ENCODE data around the gene ARHGEF11. TPM values are rescaled to one million over a fixed set of nuclear protein-coding genes. Genes with fewer than 3 reads are reported as not detected.

Gene ARHGEF11
- total RNA-seq, 1 donor from 2014 or later = 24.0 TPM

DNA sequence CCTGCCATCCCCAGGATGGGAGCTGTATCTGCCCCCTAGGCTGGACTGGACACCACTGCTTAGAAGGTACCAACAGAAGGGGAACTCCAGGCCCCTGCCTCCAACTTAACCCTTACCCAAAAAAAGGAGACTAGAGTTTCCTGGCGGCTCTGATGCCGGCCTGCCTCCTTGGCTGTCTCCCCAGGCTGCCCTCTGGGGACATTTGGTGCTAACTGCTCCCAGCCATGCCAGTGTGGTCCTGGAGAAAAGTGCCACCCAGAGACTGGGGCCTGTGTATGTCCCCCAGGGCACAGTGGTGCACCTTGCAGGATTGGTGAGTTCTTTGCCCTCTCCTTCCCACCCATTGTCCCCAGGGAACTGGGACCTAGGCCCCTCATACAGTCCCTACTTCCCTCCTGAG lies 133.2 kb downstream of the ARHGEF11 start:
- H3K4me3 ChIP-seq (ENCODE audit: low read length in 3 of 3) = no peak overlapping the region
- H3K27ac ChIP-seq (ENCODE audit: low read depth, low read length) = no peak overlapping the region
- no peaks in the 10 kb centered on the region for H3K9me3 ChIP-seq (ENCODE audit: control insufficient read depth in 3 of 3, low read length in 3 of 3)
- H3K36me3 ChIP-seq (ENCODE audit: control insufficient read depth in 3 of 3, insufficient read depth in 3 of 3, low read length in 3 of 3) = peaks cover 8 to 21% (median 14%) of the 10 kb centered on the region in 3 donors
- H3K27me3 ChIP-seq (ENCODE audit: control insufficient read depth in 3 of 3, insufficient read depth in 3 of 3, low read length in 3 of 3) = peaks cover 16 to 38% (median 18%) of the 10 kb centered on the region in 3 donors
- no peak overlapping the region for H3K9ac ChIP-seq (ENCODE audit: low read depth in 1 of 3, low read length in 3 of 3)
- H3K4me1 ChIP-seq (ENCODE audit: control insufficient read depth in 3 of 3, insufficient read depth in 3 of 3, low read length in 3 of 3) = peaks cover 10 to 24% (median 17%) of the 10 kb centered on the region in 3 donors

DNA sequence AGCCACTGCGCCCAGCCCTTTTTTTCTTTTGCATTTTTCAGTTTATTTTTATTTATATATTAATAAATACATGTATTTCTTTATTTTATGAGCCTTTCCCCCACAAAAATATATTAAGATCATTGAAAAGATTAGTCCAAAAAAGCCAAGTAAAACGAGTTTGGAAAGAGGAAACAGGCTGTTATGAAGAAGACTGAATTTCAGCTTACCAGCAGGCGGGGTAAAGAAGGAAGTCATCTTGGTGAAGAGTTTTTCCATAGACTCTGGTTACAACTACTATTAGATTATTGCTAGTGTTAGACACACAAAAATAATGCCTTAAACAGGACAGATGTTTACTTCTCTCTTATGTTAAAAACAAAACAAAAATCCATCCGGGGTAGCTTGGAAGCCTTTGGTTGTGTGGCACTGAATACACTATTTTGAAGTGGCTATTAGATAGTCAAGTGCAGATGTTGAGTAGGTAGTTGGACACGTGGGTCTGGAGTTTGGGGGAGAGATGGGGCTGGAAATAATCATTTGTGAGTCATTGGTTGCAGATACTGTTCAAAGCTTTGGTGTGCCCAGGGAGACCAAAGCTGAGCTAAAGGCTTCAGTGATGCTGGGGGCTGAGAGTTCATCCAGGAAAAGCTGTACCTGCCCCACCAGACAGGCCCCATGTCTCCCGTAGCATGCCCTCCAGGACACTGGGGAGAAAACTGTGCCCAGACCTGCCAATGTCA lies 133.8 kb downstream of the ARHGEF11 start:
- H3K4me1 ChIP-seq (ENCODE audit: control insufficient read depth in 3 of 3, insufficient read depth in 3 of 3, low read length in 3 of 3) = peaks cover 10 to 30% (median 23%) of the 10 kb centered on the region in 3 donors
- H3K27ac ChIP-seq (ENCODE audit: low read depth, low read length) = no peak overlapping the region
- H3K9ac ChIP-seq (ENCODE audit: low read depth in 1 of 3, low read length in 3 of 3) = no peak overlapping the region
- no peak overlapping the region for H3K4me3 ChIP-seq (ENCODE audit: low read length in 3 of 3)
- peaks cover 21 to 44% (median 24%) of the 10 kb centered on the region in 3 donors for H3K27me3 ChIP-seq (ENCODE audit: control insufficient read depth in 3 of 3, insufficient read depth in 3 of 3, low read length in 3 of 3)
- H3K9me3 ChIP-seq (ENCODE audit: control insufficient read depth in 3 of 3, low read length in 3 of 3) = no peaks in the 10 kb centered on the region
- peaks cover 11 to 24% (median 16%) of the 10 kb centered on the region in 3 donors for H3K36me3 ChIP-seq (ENCODE audit: control insufficient read depth in 3 of 3, insufficient read depth in 3 of 3, low read length in 3 of 3)

DNA sequence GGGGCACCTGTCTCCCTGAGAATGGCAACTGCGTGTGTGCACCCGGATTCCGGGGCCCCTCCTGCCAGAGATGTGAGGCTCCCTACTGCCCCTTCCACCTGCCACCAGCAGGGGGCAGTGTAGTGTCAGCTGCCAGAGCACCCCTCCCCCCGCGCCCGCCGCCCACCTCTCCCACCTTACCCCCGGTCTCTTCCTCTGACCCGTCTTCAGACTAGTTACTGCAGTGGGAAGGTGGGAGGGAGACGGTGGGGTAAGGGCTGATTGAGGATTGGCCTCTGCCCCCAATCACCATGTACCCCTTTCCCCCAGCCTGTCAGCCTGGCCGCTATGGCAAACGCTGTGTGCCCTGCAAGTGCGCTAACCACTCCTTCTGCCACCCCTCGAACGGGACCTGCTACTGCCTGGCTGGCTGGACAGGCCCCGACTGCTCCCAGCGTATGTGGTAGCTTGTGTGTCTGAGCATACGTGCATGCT lies 135.2 kb downstream of the ARHGEF11 start:
- peaks cover 28 to 52% (median 33%) of the 10 kb centered on the region in 3 donors for H3K27me3 ChIP-seq (ENCODE audit: control insufficient read depth in 3 of 3, insufficient read depth in 3 of 3, low read length in 3 of 3)
- peak overlapping the region in 1 of 3 donors; percentile 38 for H3K9ac ChIP-seq (ENCODE audit: low read depth in 1 of 3, low read length in 3 of 3)
- H3K36me3 ChIP-seq (ENCODE audit: control insufficient read depth in 3 of 3, insufficient read depth in 3 of 3, low read length in 3 of 3) = peaks cover 7 to 25% (median 17%) of the 10 kb centered on the region in 3 donors
- no peak overlapping the region for H3K4me3 ChIP-seq (ENCODE audit: low read length in 3 of 3)
- no peak overlapping the region for H3K27ac ChIP-seq (ENCODE audit: low read depth, low read length)
- H3K9me3 ChIP-seq (ENCODE audit: control insufficient read depth in 3 of 3, low read length in 3 of 3) = no peaks in the 10 kb centered on the region
- peaks cover 10 to 34% (median 32%) of the 10 kb centered on the region in 3 donors for H3K4me1 ChIP-seq (ENCODE audit: control insufficient read depth in 3 of 3, insufficient read depth in 3 of 3, low read length in 3 of 3)

DNA sequence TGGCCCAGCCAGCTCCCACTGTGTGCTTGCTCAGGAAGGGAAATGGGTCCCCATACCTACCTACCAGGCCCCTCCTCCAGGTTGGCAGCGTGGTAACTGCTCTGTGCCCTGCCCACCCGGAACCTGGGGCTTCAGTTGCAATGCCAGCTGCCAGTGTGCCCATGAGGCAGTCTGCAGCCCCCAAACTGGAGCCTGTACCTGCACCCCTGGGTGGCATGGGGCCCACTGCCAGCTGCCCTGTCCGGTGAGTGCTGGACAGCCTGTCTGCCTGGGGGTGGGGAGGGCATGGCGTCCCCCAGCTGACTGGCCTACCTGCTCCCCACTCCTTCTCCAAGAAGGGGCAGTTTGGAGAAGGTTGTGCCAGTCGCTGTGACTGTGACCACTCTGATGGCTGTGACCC lies 135.9 kb downstream of the ARHGEF11 start:
- peaks cover 4 to 21% (median 13%) of the 10 kb centered on the region in 3 donors for H3K36me3 ChIP-seq (ENCODE audit: control insufficient read depth in 3 of 3, insufficient read depth in 3 of 3, low read length in 3 of 3)
- H3K4me3 ChIP-seq (ENCODE audit: low read length in 3 of 3) = no peak overlapping the region
- no peaks in the 10 kb centered on the region for H3K9me3 ChIP-seq (ENCODE audit: control insufficient read depth in 3 of 3, low read length in 3 of 3)
- H3K4me1 ChIP-seq (ENCODE audit: control insufficient read depth in 3 of 3, insufficient read depth in 3 of 3, low read length in 3 of 3) = peaks cover 10 to 34% (median 33%) of the 10 kb centered on the region in 3 donors
- no peak overlapping the region for H3K27ac ChIP-seq (ENCODE audit: low read depth, low read length)
- H3K27me3 ChIP-seq (ENCODE audit: control insufficient read depth in 3 of 3, insufficient read depth in 3 of 3, low read length in 3 of 3) = peaks cover 28 to 50% (median 33%) of the 10 kb centered on the region in 3 donors
- no peak overlapping the region for H3K9ac ChIP-seq (ENCODE audit: low read depth in 1 of 3, low read length in 3 of 3)

DNA sequence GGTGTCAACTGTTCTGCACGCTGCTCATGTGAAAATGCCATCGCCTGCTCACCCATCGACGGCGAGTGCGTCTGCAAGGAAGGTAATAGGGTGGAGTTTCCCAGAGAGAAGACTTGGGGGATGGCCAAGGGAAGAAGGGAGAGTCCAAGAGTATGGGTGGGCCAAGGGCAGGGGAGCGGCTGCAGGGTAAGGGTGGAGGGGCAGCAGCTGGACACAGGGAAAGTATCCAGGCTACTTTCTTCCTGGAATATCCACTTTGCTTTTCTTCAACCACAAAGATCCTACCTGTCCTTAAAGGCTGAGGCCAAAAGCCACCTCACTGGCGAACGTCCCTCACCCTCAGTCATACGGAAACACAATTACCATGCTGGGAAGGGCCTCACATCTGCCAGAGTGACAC lies 136.6 kb downstream of the ARHGEF11 start:
- Histone ChIP-seq H3K27ac (ENCODE audit: low read depth, low read length) (no peak overlapping the region), H3K9ac (ENCODE audit: low read depth in 1 of 3, low read length in 3 of 3) (no peak overlapping the region), H3K9me3 (ENCODE audit: control insufficient read depth in 3 of 3, low read length in 3 of 3) (no peaks in the 10 kb centered on the region), H3K27me3 (ENCODE audit: control insufficient read depth in 3 of 3, insufficient read depth in 3 of 3, low read length in 3 of 3) (peaks cover 28 to 48% (median 33%) of the 10 kb centered on the region in 3 donors), H3K4me1 (ENCODE audit: control insufficient read depth in 3 of 3, insufficient read depth in 3 of 3, low read length in 3 of 3) (peaks cover 10 to 37% (median 34%) of the 10 kb centered on the region in 3 donors), H3K36me3 (ENCODE audit: control insufficient read depth in 3 of 3, insufficient read depth in 3 of 3, low read length in 3 of 3) (peaks cover 4 to 18% (median 8%) of the 10 kb centered on the region in 3 donors), H3K4me3 (ENCODE audit: low read length in 3 of 3) (no peak overlapping the region)

DNA sequence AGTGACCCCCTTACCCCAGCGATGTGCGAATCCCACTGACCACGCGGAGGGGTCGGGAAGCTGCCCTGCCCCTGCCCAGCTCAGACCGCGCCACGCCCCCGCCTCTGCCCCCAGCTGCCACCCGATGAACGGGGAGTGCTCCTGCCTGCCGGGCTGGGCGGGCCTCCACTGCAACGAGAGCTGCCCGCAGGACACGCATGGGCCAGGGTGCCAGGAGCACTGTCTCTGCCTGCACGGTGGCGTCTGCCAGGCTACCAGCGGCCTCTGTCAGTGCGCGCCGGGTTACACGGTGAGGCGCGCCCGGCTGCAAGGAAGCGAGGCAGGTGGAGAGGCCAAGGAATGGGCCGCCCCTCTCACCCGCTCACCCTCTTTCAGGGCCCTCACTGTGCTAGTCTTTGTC lies 137.0 kb downstream of the ARHGEF11 start:
- Histone ChIP-seq H3K9ac (ENCODE audit: low read depth in 1 of 3, low read length in 3 of 3) (no peak overlapping the region), H3K27me3 (ENCODE audit: control insufficient read depth in 3 of 3, insufficient read depth in 3 of 3, low read length in 3 of 3) (peaks cover 28 to 48% (median 33%) of the 10 kb centered on the region in 3 donors), H3K9me3 (ENCODE audit: control insufficient read depth in 3 of 3, low read length in 3 of 3) (no peaks in the 10 kb centered on the region), H3K27ac (ENCODE audit: low read depth, low read length) (no peak overlapping the region), H3K4me3 (ENCODE audit: low read length in 3 of 3) (no peak overlapping the region), H3K4me1 (ENCODE audit: control insufficient read depth in 3 of 3, insufficient read depth in 3 of 3, low read length in 3 of 3) (peaks cover 14 to 41% (median 36%) of the 10 kb centered on the region in 3 donors), H3K36me3 (ENCODE audit: control insufficient read depth in 3 of 3, insufficient read depth in 3 of 3, low read length in 3 of 3) (peaks cover 4 to 16% (median 6%) of the 10 kb centered on the region in 3 donors)

DNA sequence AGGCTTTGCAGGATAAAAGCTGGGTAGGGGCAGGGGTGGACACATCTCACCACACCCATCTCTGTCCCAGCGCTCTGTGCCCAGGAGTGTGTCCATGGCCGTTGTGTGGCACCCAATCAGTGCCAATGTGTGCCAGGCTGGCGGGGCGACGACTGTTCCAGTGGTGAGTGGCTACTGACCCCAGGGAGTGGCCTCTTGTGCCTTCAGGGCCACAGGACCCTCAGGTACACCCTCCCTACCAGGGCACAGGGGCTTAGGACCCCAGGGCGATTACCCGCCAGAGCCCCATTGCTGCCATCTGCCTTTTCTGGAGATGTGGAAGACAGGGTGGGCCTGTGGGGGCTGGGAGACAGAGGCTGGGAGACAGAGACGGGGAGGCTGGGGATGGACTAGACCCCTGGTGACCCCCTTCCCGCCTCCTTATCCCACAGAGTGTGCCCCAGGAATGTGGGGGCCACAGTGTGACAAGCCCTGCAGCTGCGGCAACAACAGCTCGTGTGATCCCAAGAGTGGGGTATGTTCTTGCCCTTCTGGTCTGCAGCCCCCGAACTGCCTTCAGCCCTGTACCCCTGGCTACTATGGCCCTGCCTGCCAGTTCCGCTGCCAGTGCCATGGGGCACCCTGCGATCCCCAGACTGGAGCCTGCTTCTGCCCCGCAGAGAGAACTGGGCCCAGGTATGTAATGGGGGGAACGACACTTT lies 139.2 kb downstream of the ARHGEF11 start:
- H3K9me3 ChIP-seq (ENCODE audit: control insufficient read depth in 3 of 3, low read length in 3 of 3) = no peaks in the 10 kb centered on the region
- no peak overlapping the region for H3K9ac ChIP-seq (ENCODE audit: low read depth in 1 of 3, low read length in 3 of 3)
- H3K4me3 ChIP-seq (ENCODE audit: low read length in 3 of 3) = no peak overlapping the region
- H3K4me1 ChIP-seq (ENCODE audit: control insufficient read depth in 3 of 3, insufficient read depth in 3 of 3, low read length in 3 of 3) = peaks cover 11 to 51% (median 48%) of the 10 kb centered on the region in 3 donors
- H3K27ac ChIP-seq (ENCODE audit: low read depth, low read length) = no peak overlapping the region
- peaks cover 28 to 49% (median 33%) of the 10 kb centered on the region in 3 donors for H3K27me3 ChIP-seq (ENCODE audit: control insufficient read depth in 3 of 3, insufficient read depth in 3 of 3, low read length in 3 of 3)
- peaks cover 4 to 9% (median 6%) of the 10 kb centered on the region in 3 donors for H3K36me3 ChIP-seq (ENCODE audit: control insufficient read depth in 3 of 3, insufficient read depth in 3 of 3, low read length in 3 of 3)

DNA sequence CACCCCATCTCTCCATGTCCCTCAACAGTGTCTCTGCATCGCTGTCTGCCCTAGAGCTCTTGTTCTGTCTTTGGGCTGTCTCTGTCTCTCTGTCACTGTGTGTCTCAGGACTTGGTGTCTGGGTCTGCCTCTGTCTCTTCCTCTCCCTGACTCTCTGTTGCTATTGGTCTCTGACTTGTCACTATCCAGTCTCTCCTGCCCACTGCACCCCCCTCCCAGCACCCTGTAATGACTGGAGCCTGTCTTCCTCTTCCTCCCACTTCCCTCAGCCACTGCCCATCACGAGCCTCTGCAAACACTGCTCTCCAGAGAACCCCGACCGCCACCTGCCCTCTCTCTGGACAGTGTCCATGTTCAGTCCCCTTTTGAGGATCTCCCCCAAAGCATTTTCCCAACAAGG lies 139.9 kb downstream of the ARHGEF11 start:
- H3K9ac ChIP-seq (ENCODE audit: low read depth in 1 of 3, low read length in 3 of 3) = no peak overlapping the region
- peaks cover 4 to 9% (median 5%) of the 10 kb centered on the region in 3 donors for H3K36me3 ChIP-seq (ENCODE audit: control insufficient read depth in 3 of 3, insufficient read depth in 3 of 3, low read length in 3 of 3)
- H3K9me3 ChIP-seq (ENCODE audit: control insufficient read depth in 3 of 3, low read length in 3 of 3) = no peaks in the 10 kb centered on the region
- H3K4me1 ChIP-seq (ENCODE audit: control insufficient read depth in 3 of 3, insufficient read depth in 3 of 3, low read length in 3 of 3) = peaks cover 14 to 58% (median 55%) of the 10 kb centered on the region in 3 donors
- no peak overlapping the region for H3K27ac ChIP-seq (ENCODE audit: low read depth, low read length)
- no peak overlapping the region for H3K4me3 ChIP-seq (ENCODE audit: low read length in 3 of 3)
- H3K27me3 ChIP-seq (ENCODE audit: control insufficient read depth in 3 of 3, insufficient read depth in 3 of 3, low read length in 3 of 3) = peaks cover 27 to 47% (median 33%) of the 10 kb centered on the region in 3 donors

DNA sequence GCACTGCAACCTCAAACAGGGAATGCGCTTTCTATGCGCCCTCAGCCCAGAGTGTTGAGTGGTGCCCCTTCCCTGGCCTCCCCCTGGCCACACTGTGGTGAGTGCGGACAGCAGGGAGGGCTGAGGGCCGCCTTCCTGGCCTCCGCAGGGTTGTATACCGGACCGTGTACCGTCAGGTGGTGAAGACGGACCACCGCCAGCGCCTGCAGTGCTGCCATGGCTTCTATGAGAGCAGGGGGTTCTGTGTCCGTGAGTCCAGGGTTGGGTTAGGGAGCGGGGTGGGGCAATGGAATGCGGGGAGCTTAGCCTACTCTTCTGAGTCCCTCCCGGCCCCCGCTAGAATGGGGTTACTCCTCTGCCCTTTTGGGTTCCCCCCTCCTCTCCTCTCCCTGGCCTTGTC lies 140.4 kb downstream of the ARHGEF11 start:
- Histone ChIP-seq H3K9me3 (ENCODE audit: control insufficient read depth in 3 of 3, low read length in 3 of 3) (no peaks in the 10 kb centered on the region), H3K27me3 (ENCODE audit: control insufficient read depth in 3 of 3, insufficient read depth in 3 of 3, low read length in 3 of 3) (peaks cover 24 to 43% (median 32%) of the 10 kb centered on the region in 3 donors), H3K4me1 (ENCODE audit: control insufficient read depth in 3 of 3, insufficient read depth in 3 of 3, low read length in 3 of 3) (peaks cover 14 to 59% (median 57%) of the 10 kb centered on the region in 3 donors), H3K27ac (ENCODE audit: low read depth, low read length) (no peak overlapping the region), H3K36me3 (ENCODE audit: control insufficient read depth in 3 of 3, insufficient read depth in 3 of 3, low read length in 3 of 3) (peaks cover 4 to 9% (median 4%) of the 10 kb centered on the region in 3 donors), H3K4me3 (ENCODE audit: low read length in 3 of 3) (no peak overlapping the region), H3K9ac (ENCODE audit: low read depth in 1 of 3, low read length in 3 of 3) (no peak overlapping the region)

All from skeletal muscle tissue (tissue), 4 donors.